Hepatocyte (in vitro differentiated cells): ENCODE data around the gene AMY2A. TPM values are rescaled to one million over a fixed set of nuclear protein-coding genes. Genes with fewer than 3 reads are reported as not detected.
"Not testable (repeated sequence)": the region's sequence is repeated elsewhere in the genome, so short reads cannot be mapped to it uniquely, and the experiment has no call there.

Source experiments
- DNase-seq: peaks from one replicate; pipeline ENCODE4 v3.0.0-alpha.2; 2016; ENCODE audit warnings: low spot score
- H2AFZ ChIP-seq: fragments of 200-600 bp; sonication (generic); 2 replicates; pipeline ENCODE4 v1.6.0; 2016; ENCODE audit warnings: antibody characterized with exemption, mild to moderate bottlenecking
- H3K27ac ChIP-seq: fragments of 200-600 bp; sonication (generic); 2 replicates; pipeline ENCODE4 v1.5.1; 2016; ENCODE audit warnings: mild to moderate bottlenecking
- H3K27me3 ChIP-seq: fragments of 200-600 bp; sonication (generic); 2 replicates; pipeline ENCODE4 v1.6.1; 2016
- H3K36me3 ChIP-seq: fragments of 200-600 bp; sonication (generic); replicated peaks from 2 replicates; pipeline ENCODE4 v1.5.1; 2016; ENCODE audit warnings: low read depth; ENCODE audit not compliant: insufficient read depth
- H3K4me1 ChIP-seq: fragments of 200-600 bp; sonication (generic); 2 replicates; pipeline ENCODE4 v1.5.1; 2016; ENCODE audit warnings: mild to moderate bottlenecking, moderate library complexity; ENCODE audit not compliant: insufficient read depth
- H3K4me2 ChIP-seq: fragments of 200-600 bp; sonication (generic); 2 replicates; pipeline ENCODE4 v1.6.0; 2016
- H3K4me3 ChIP-seq: fragments of 200-600 bp; sonication (generic); 2 replicates; pipeline ENCODE4 v1.5.1; 2016; ENCODE audit warnings: mild to moderate bottlenecking
- H3K79me2 ChIP-seq: fragments of 200-600 bp; sonication (generic); 2 replicates; pipeline ENCODE4 v1.6.0; 2017; ENCODE audit warnings: mild to moderate bottlenecking
- H3K9me2 ChIP-seq: fragments of 200-600 bp; sonication (generic); replicated peaks from 2 replicates; pipeline ENCODE4 v1.6.0; 2017; ENCODE audit warnings: mild to moderate bottlenecking; ENCODE audit not compliant: insufficient read depth
- H3K9me3 ChIP-seq: fragments of 200-600 bp; sonication (generic); 2 replicates; pipeline ENCODE4 v1.5.1; 2016; ENCODE audit warnings: low read depth, mild to moderate bottlenecking
- H4K20me1 ChIP-seq: fragments of 200-600 bp; sonication (generic); 2 replicates; pipeline ENCODE4 v1.6.0; 2016; ENCODE audit warnings: mild to moderate bottlenecking; ENCODE audit not compliant: insufficient read depth, poor library complexity, severe bottlenecking
- CTCF ChIP-seq: fragments of 200-600 bp; sonication (generic); IDR thresholded peaks from 2 replicates; pipeline ENCODE4 v1.5.1; 2016; ENCODE audit warnings: antibody characterized with exemption, mild to moderate bottlenecking; ENCODE audit not compliant: poor library complexity
- EZH2 ChIP-seq: fragments of 200-600 bp; sonication (generic); IDR thresholded peaks from 2 replicates; pipeline ENCODE4 v1.6.1; 2016; ENCODE audit warnings: antibody characterized with exemption, mild to moderate bottlenecking, borderline replicate concordance
- EZH2phosphoT487 ChIP-seq: fragments of 200-600 bp; sonication (generic); IDR thresholded peaks from one replicate; pipeline ENCODE4 v1.6.1; 2018; ENCODE audit warnings: antibody characterized with exemption, mild to moderate bottlenecking, low read depth, moderate library complexity; ENCODE audit not compliant: unreplicated experiment, severe bottlenecking
- WGBS: methylation state at CpG from one replicate; pipeline ENCODE4 v1.1.6; 2016; ENCODE audit warnings: low lambda C conversion rate; ENCODE audit errors: missing lambda C conversion rate; 5-methylcytosine and 5-hydroxymethylcytosine counted together
- polyA plus RNA-seq: library from polyadenylated mRNA; unstranded; fragments of >200 nt; fragmentation: Nextera tagmentation; extraction: Ambion mirVana; gene quantifications from 2 replicates; pipeline ENCODE4 v1.2.1, GENCODE V29; 2016
- total RNA-seq: library from RNA; depleted of rRNA; stranded (reverse); fragments of >200 nt; gene quantifications from 2 replicates; pipeline ENCODE4 v1.2.3, GENCODE V29; 2014

The AMY2A gene
- not detected in 2 replicates for total RNA-seq
- not detected in 2 replicates for polyA plus RNA-seq

GRCh38 chr1:103616994-103617477 lies at the start of gene AMY2A:
Gene AMY2A (plus strand): TSS chr1:103617427. CDS start chr1:103617441, 14 bp downstream.
- H2AFZ ChIP-seq, H3K27ac ChIP-seq, H3K4me1 ChIP-seq, H3K9me3 ChIP-seq, H3K4me3 ChIP-seq, DNase-seq, H3K36me3 ChIP-seq, H3K27me3 ChIP-seq, H3K79me2 ChIP-seq, H3K9me2 ChIP-seq, H3K4me2 ChIP-seq, H4K20me1 ChIP-seq: not testable (repeated sequence)
- 81% methylated on average over 3 of the region's 3 CpGs for WGBS

GRCh38 chr1:103569493-103569892 lies 47.7 kb upstream of the AMY2A start:
- no peak for DNase-seq
- Histone ChIP-seq H3K9me2 (no peaks in the 10 kb centered on the region), H3K79me2 (no peaks in the 10 kb centered on the region), H3K9me3 (no peaks in the 10 kb centered on the region), H4K20me1 (no peaks in the 10 kb centered on the region), H2AFZ (no peak overlapping the region), H3K4me2 (no peak overlapping the region), H3K4me3 (no peak overlapping the region), H3K36me3 (no peaks in the 10 kb centered on the region), H3K27ac (no peak overlapping the region), H3K4me1 (no peaks in the 10 kb centered on the region), H3K27me3 (no peaks in the 10 kb centered on the region)
- 94% methylated on average over 7 of the region's 7 CpGs for WGBS
- TF ChIP-seq CTCF (no peak), EZH2phosphoT487 (no peak), EZH2 (no peak)

- not testable (repeated sequence) for H3K36me3 ChIP-seq, H3K9me2 ChIP-seq, DNase-seq, H3K27ac ChIP-seq, H3K4me1 ChIP-seq, H3K4me2 ChIP-seq, H4K20me1 ChIP-seq, H3K27me3 ChIP-seq, H2AFZ ChIP-seq, H3K79me2 ChIP-seq, H3K4me3 ChIP-seq, H3K9me3 ChIP-seq
- WGBS = 93% methylated on average over 2 of the region's 2 CpGs
These were observed 45.9 kb upstream of the AMY2A start, which contains the start of gene AMY2B for GRCh38 chr1:103571289-103571688. Gene AMY2B (plus strand): TSS chr1:103571589. CDS start chr1:103571603, 14 bp downstream.

- no peaks in the 10 kb centered on the region for H3K4me1 ChIP-seq
- no peaks in the 10 kb centered on the region for H3K79me2 ChIP-seq
- no peak overlapping the region for H3K4me2 ChIP-seq
- no peak overlapping the region for H3K27ac ChIP-seq
- no peaks in the 10 kb centered on the region for H3K9me2 ChIP-seq
- no peak overlapping the region for H2AFZ ChIP-seq
- TF ChIP-seq EZH2phosphoT487 (no peak), CTCF (no peak), EZH2 (no peak)
- no peaks in the 10 kb centered on the region for H4K20me1 ChIP-seq
- H3K9me3 ChIP-seq = no peaks in the 10 kb centered on the region
- DNase-seq = no peak
- H3K36me3 ChIP-seq = no peaks in the 10 kb centered on the region
- no peaks in the 10 kb centered on the region for H3K27me3 ChIP-seq
- H3K4me3 ChIP-seq = no peak overlapping the region
These were observed 41.2 kb upstream of the AMY2A start for GRCh38 chr1:103576065-103576464.

- H3K79me2 ChIP-seq, H3K9me3 ChIP-seq, H3K4me3 ChIP-seq, H3K27me3 ChIP-seq, H3K4me2 ChIP-seq, H2AFZ ChIP-seq, H3K36me3 ChIP-seq, H3K9me2 ChIP-seq, DNase-seq, H4K20me1 ChIP-seq, H3K4me1 ChIP-seq, H3K27ac ChIP-seq: not testable (repeated sequence)
- 89% methylated on average over 3 of the region's 5 CpGs for WGBS
These were observed 40.4 kb upstream of the AMY2A start for GRCh38 chr1:103576784-103577183.
